Thymus (tissue), 11 donors: ENCODE data around the gene CLDN7. TPM values are rescaled to one million over a fixed set of nuclear protein-coding genes. Genes with fewer than 3 reads are reported as not detected.

Experiments used
- DNase-seq, 9 donors: peaks; one replicate each; pipeline ENCODE4 v3.0.0-alpha.2; 2013; ENCODE audit warnings: low spot score in 9 of 9, low read depth in 6 of 9, missing footprints in 1 of 9
- H3K27ac ChIP-seq, 2 donors: one replicate each; pipeline ENCODE4 v1.5.1; 2013; ENCODE audit warnings: control low read depth in 1 of 2, low read depth in 1 of 2, low read length in 1 of 2, mild to moderate bottlenecking in 1 of 2, moderate library complexity in 1 of 2
- H3K27me3 ChIP-seq, 2 donors: one replicate each; pipeline ENCODE4 v1.5.1; 2013; ENCODE audit warnings: low read length in 1 of 2; ENCODE audit not compliant: control insufficient read depth in 2 of 2, insufficient read depth in 1 of 2
- H3K36me3 ChIP-seq, 2 donors: one replicate each; pipeline ENCODE4 v1.5.1; 2013; ENCODE audit warnings: low read length in 1 of 2, mild to moderate bottlenecking in 1 of 2, moderate library complexity in 1 of 2; ENCODE audit not compliant: control insufficient read depth in 2 of 2, insufficient read depth in 2 of 2
- H3K4me1 ChIP-seq, 2 donors: one replicate each; pipeline ENCODE4 v1.5.1; 2013; ENCODE audit warnings: low read length in 2 of 2; ENCODE audit not compliant: control insufficient read depth in 2 of 2, insufficient read depth in 2 of 2
- H3K4me3 ChIP-seq, 2 donors: one replicate each; pipeline ENCODE4 v1.5.1; 2013; ENCODE audit warnings: low read length in 2 of 2, control low read depth in 1 of 2, mild to moderate bottlenecking in 1 of 2
- H3K9me3 ChIP-seq, 2 donors: one replicate each; pipeline ENCODE4 v1.5.1; 2013; ENCODE audit warnings: low read length in 1 of 2, mild to moderate bottlenecking in 1 of 2; ENCODE audit not compliant: control insufficient read depth in 2 of 2, insufficient read depth in 1 of 2
- WGBS: extraction: QIAGEN DNeasy Blood & Tissue Kit; methylation state at CpG from one replicate; pipeline ENCODE4 v1.1.7; 2013; 5-methylcytosine and 5-hydroxymethylcytosine counted together
- polyA plus RNA-seq: library from polyadenylated mRNA; stranded (reverse); fragments of 200-250 nt; gene quantifications from one replicate; pipeline ENCODE4 v1.2.3, GENCODE V29; 2013
- total RNA-seq: library from RNA; stranded (reverse); fragments of 120-200 nt; gene quantifications from one replicate; pipeline ENCODE4 v1.2.4, GENCODE V29; 2013
- donor health status: healthy.

The CLDN7 gene
- total and polyA plus RNA-seq, 2 donors = 6.3 to 34.9 TPM

GRCh38 chr17:7215652-7216180 is 46.6 kb downstream of the CLDN7 start:
- Histone ChIP-seq H3K36me3 (no peaks in the 10 kb centered on the region), H3K27me3 (peaks cover 0 to 3% of the 10 kb centered on the region in 2 donors), H3K9me3 (peaks cover 0 to 3% of the 10 kb centered on the region in 2 donors), H3K27ac (peak overlapping the region; percentile 75 to 90), H3K4me1 (peaks cover 50 to 79% of the 10 kb centered on the region in 2 donors), H3K4me3 (peak overlapping the region; percentile 58 to 65)
- peak in 2 of 9 donors; percentile 34 to 60 for DNase-seq
- WGBS = 25% methylated on average over 10 of the region's 10 CpGs

GRCh38 chr17:7215136-7215638 is 47.1 kb downstream of the CLDN7 start:
- no peaks in the 10 kb centered on the region for H3K36me3 ChIP-seq
- WGBS = 46% methylated on average over 9 of the region's 9 CpGs
- H3K27me3 ChIP-seq = peaks cover 0 to 3% of the 10 kb centered on the region in 2 donors
- DNase-seq = no peak
- peak overlapping the region; percentile 75 to 90 for H3K27ac ChIP-seq
- H3K4me3 ChIP-seq = peak overlapping the region; percentile 38 to 48
- H3K4me1 ChIP-seq = peaks cover 45 to 77% of the 10 kb centered on the region in 2 donors
- H3K9me3 ChIP-seq = peaks cover 0 to 3% of the 10 kb centered on the region in 2 donors

- H3K36me3 ChIP-seq = no peaks in the 10 kb centered on the region
- peaks cover 0 to 3% of the 10 kb centered on the region in 2 donors for H3K27me3 ChIP-seq
- peak overlapping the region; percentile 38 to 48 for H3K4me3 ChIP-seq
- DNase-seq = peak; percentile 86 to 98 (median 94)
- H3K9me3 ChIP-seq = peaks cover 0 to 3% of the 10 kb centered on the region in 2 donors
- H3K4me1 ChIP-seq = peaks cover 45 to 75% of the 10 kb centered on the region in 2 donors
- H3K27ac ChIP-seq = peak overlapping the region; percentile 75 to 90
- WGBS = under 1% methylated on average over 45 of the region's 45 CpGs
These were observed 47.8 kb downstream of the CLDN7 start for GRCh38 chr17:7214300-7215135.

GRCh38 chr17:7213895-7214299 is 48.4 kb downstream of the CLDN7 start:
- Histone ChIP-seq H3K27me3 (peaks cover 0 to 3% of the 10 kb centered on the region in 2 donors), H3K36me3 (no peaks in the 10 kb centered on the region), H3K4me3 (peak overlapping the region; percentile 38 to 48), H3K4me1 (peaks cover 39 to 69% of the 10 kb centered on the region in 2 donors), H3K27ac (peak overlapping the region; percentile 75 to 90), H3K9me3 (peaks cover 0 to 3% of the 10 kb centered on the region in 2 donors)
- WGBS = 6% methylated on average over 15 of the region's 15 CpGs
- DNase-seq = peak in 2 of 9 donors; percentile 75 to 84

GRCh38 chr17:7211491-7212273 is 50.6 kb downstream of the CLDN7 start:
- no peak for DNase-seq
- Histone ChIP-seq H3K27ac (no peak overlapping the region), H3K27me3 (peaks cover 0 to 3% of the 10 kb centered on the region in 2 donors), H3K4me1 (peaks cover 23 to 51% of the 10 kb centered on the region in 2 donors), H3K4me3 (no peak overlapping the region), H3K36me3 (no peaks in the 10 kb centered on the region), H3K9me3 (no peaks in the 10 kb centered on the region)
- 74% methylated on average over 35 of the region's 37 CpGs for WGBS

Other genes starting within 250 kb of the CLDN7 start
Only the 30 nearest of the 35 such genes appear.
- gene SLC16A11, start 218.4 kb downstream of the CLDN7 start, total RNA-seq = 0.52 TPM
- gene SLC16A11, start 218.4 kb downstream of the CLDN7 start, polyA plus RNA-seq = 7.4 TPM
- gene CLEC10A, start 182.2 kb downstream of the CLDN7 start, total RNA-seq = 8.6 TPM
- gene CLEC10A, start 182.2 kb downstream of the CLDN7 start, polyA plus RNA-seq = 11.2 TPM
- 0.85 TPM for gene ASGR2, start 147.7 kb downstream of the CLDN7 start, total RNA-seq
- gene ASGR2, start 147.7 kb downstream of the CLDN7 start, polyA plus RNA-seq = 4.7 TPM
- 0.90 TPM for gene ASGR1, start 83.1 kb downstream of the CLDN7 start, total RNA-seq
- 3.3 TPM for gene ASGR1, start 83.1 kb downstream of the CLDN7 start, polyA plus RNA-seq
- gene DLG4, start 42.6 kb downstream of the CLDN7 start, total RNA-seq = 8.5 TPM
- gene DLG4, start 42.6 kb downstream of the CLDN7 start, polyA plus RNA-seq = 15.1 TPM
- 221 TPM for gene ACADVL, start 42.5 kb downstream of the CLDN7 start, total RNA-seq
- 990 TPM for gene ACADVL, start 42.5 kb downstream of the CLDN7 start, polyA plus RNA-seq
- gene DVL2, start 28.0 kb downstream of the CLDN7 start, total RNA-seq = 21.8 TPM
- gene DVL2, start 28.0 kb downstream of the CLDN7 start, polyA plus RNA-seq = 26.6 TPM
- 51.6 TPM for gene PHF23, start 23.0 kb downstream of the CLDN7 start, total RNA-seq
- 47.5 TPM for gene PHF23, start 23.0 kb downstream of the CLDN7 start, polyA plus RNA-seq
- 245 TPM for gene GABARAP, start 20.0 kb downstream of the CLDN7 start, total RNA-seq
- gene GABARAP, start 20.0 kb downstream of the CLDN7 start, polyA plus RNA-seq = 846 TPM
- 19.5 TPM for gene CTDNEP1, start 10.7 kb downstream of the CLDN7 start, total RNA-seq
- gene CTDNEP1, start 10.7 kb downstream of the CLDN7 start, polyA plus RNA-seq = 79.7 TPM
- gene ELP5, start 10.3 kb downstream of the CLDN7 start, total RNA-seq = 50.7 TPM
- gene ELP5, start 10.3 kb downstream of the CLDN7 start, polyA plus RNA-seq = 35.9 TPM
- gene SLC2A4, start 19.2 kb upstream of the CLDN7 start, total RNA-seq = 0.19 TPM
- gene SLC2A4, start 19.2 kb upstream of the CLDN7 start, polyA plus RNA-seq = 1.2 TPM
- 0.66 TPM for gene YBX2, start 32.2 kb upstream of the CLDN7 start, total RNA-seq
- gene YBX2, start 32.2 kb upstream of the CLDN7 start, polyA plus RNA-seq = 0.48 TPM
- gene EIF5A, start 45.1 kb upstream of the CLDN7 start, total RNA-seq = 305 TPM
- gene EIF5A, start 45.1 kb upstream of the CLDN7 start, polyA plus RNA-seq = 324 TPM
- 49.2 TPM for gene GPS2, start 52.9 kb upstream of the CLDN7 start, total RNA-seq
- 71.3 TPM for gene GPS2, start 52.9 kb upstream of the CLDN7 start, polyA plus RNA-seq
- 12.3 TPM for gene NEURL4, start 66.9 kb upstream of the CLDN7 start, total RNA-seq
- gene NEURL4, start 66.9 kb upstream of the CLDN7 start, polyA plus RNA-seq = 39.6 TPM
- 167 TPM for gene ACAP1, start 74.1 kb upstream of the CLDN7 start, total RNA-seq
- gene ACAP1, start 74.1 kb upstream of the CLDN7 start, polyA plus RNA-seq = 364 TPM
- gene KCTD11, start 89.7 kb upstream of the CLDN7 start, total RNA-seq = 3.0 TPM
- 9.9 TPM for gene KCTD11, start 89.7 kb upstream of the CLDN7 start, polyA plus RNA-seq
- gene TMEM95, start 92.7 kb upstream of the CLDN7 start, total RNA-seq = not detected
- 0.05 TPM for gene TMEM95, start 92.7 kb upstream of the CLDN7 start, polyA plus RNA-seq
- gene TNK1, start 118.6 kb upstream of the CLDN7 start, total RNA-seq = 1.8 TPM
- 7.2 TPM for gene TNK1, start 118.6 kb upstream of the CLDN7 start, polyA plus RNA-seq
- gene PLSCR3, start 132.0 kb upstream of the CLDN7 start, total RNA-seq = 9.3 TPM
- gene PLSCR3, start 132.0 kb upstream of the CLDN7 start, polyA plus RNA-seq = 32.7 TPM
- 109 TPM for gene TMEM256, start 141.6 kb upstream of the CLDN7 start, total RNA-seq
- gene TMEM256, start 141.6 kb upstream of the CLDN7 start, polyA plus RNA-seq = 152 TPM
- 0.38 TPM for gene NLGN2, start 145.4 kb upstream of the CLDN7 start, total RNA-seq
- 5.6 TPM for gene NLGN2, start 145.4 kb upstream of the CLDN7 start, polyA plus RNA-seq
- gene SPEM1, start 157.8 kb upstream of the CLDN7 start, total RNA-seq = not detected
- not detected for gene SPEM1, start 157.8 kb upstream of the CLDN7 start, polyA plus RNA-seq
- not detected for gene SPEM2, start 163.1 kb upstream of the CLDN7 start, total RNA-seq
- 0.02 TPM for gene SPEM2, start 163.1 kb upstream of the CLDN7 start, polyA plus RNA-seq
- not detected for gene SPEM3, start 166.4 kb upstream of the CLDN7 start, total RNA-seq
- gene SPEM3, start 166.4 kb upstream of the CLDN7 start, polyA plus RNA-seq = not detected
- 6.8 TPM for gene TMEM102, start 173.0 kb upstream of the CLDN7 start, total RNA-seq
- 5.1 TPM for gene TMEM102, start 173.0 kb upstream of the CLDN7 start, polyA plus RNA-seq
- 5.8 TPM for gene FGF11, start 177.0 kb upstream of the CLDN7 start, total RNA-seq
- 5.5 TPM for gene FGF11, start 177.0 kb upstream of the CLDN7 start, polyA plus RNA-seq
- 12.9 TPM for gene CHRNB1, start 182.6 kb upstream of the CLDN7 start, total RNA-seq
- 18.5 TPM for gene CHRNB1, start 182.6 kb upstream of the CLDN7 start, polyA plus RNA-seq
- 10.9 TPM for gene ZBTB4, start 217.2 kb upstream of the CLDN7 start, total RNA-seq
- gene ZBTB4, start 217.2 kb upstream of the CLDN7 start, polyA plus RNA-seq = 29.5 TPM